ENCODE results near the gene FNDC3B.

FNDC3B gene

DNA sequence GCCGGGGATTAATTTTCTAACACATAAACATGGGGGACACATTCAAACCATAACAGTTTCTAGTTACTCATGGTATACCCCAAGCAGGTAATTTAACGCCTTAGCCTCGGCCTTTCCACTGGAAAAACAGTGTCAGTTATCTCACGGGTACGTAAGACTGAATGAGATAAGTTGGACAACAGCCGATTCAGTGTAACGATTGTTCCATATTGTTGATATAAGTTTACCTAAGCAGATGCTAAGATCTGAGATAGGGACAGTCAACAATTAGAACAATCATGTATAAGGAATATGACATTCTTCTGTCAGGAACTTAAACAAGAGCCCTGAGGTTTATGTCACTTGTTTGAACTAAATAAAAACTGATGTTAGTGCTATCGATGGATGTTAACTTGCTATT is 278.1 kb downstream of the FNDC3B start:
- TF ChIP-seq CTCF (IDR thresholded peaks at IDR 0.05), result no peak

GRCh38 chr3:172317984-172318383 is 278.6 kb downstream of the FNDC3B start:
- TF ChIP-seq CTCF (IDR thresholded peaks at IDR 0.05), result no peak

GRCh38 chr3:172319595-172319994 is 280.2 kb downstream of the FNDC3B start:
- no peak for TF ChIP-seq CTCF (IDR thresholded peaks at IDR 0.05)

- no peak for TF ChIP-seq CTCF (IDR thresholded peaks at IDR 0.05)
Observed at GRCh38 chr3:172320468-172320867, 281.1 kb downstream of the FNDC3B start.

DNA sequence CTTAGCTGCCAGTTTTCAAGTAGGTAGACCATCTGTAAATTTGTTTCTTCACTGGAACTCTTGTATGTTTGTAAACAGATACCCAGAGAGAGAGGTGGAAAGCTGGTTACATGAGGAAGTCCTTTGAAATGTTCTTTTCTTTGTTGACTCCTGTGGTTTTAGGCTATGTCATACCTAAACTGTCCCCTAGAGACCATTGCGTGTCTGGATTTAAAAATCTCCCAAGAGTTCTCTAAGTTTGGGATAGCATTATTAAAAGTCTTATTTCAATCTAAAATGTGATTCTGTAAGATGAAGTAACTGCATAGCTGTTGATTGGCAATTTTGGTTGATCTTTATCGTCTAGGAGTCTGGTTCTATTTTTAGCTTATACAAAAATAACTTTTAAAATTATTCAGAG is 281.7 kb downstream of the FNDC3B start:
- TF ChIP-seq CTCF (IDR thresholded peaks at IDR 0.05), result no peak

- no peak for TF ChIP-seq CTCF (IDR thresholded peaks at IDR 0.05)
Observed at GRCh38 chr3:172323894-172324610, 284.7 kb downstream of the FNDC3B start.

- no peak for TF ChIP-seq CTCF (IDR thresholded peaks at IDR 0.05)
Observed at GRCh38 chr3:172324611-172325203, 285.3 kb downstream of the FNDC3B start.

All from LNCAP (cell line).